Fibroblast of the aortic adventitia (primary cell): ENCODE data around the gene HLA-A. TPM values are rescaled to one million over a fixed set of nuclear protein-coding genes. Genes with fewer than 3 reads are reported as not detected.
A peak's percentile ranks its signal among the peaks of the same experiment; 100 is the strongest.

Experiments
- DNase-seq: peaks from one replicate; pipeline ENCODE4 v3.0.0-alpha.2; 2010; ENCODE audit warnings: low read depth
- H3K4me3 ChIP-seq: 2 replicates; pipeline ENCODE4 v1.5.1; 2011; ENCODE audit warnings: low read depth, mild to moderate bottlenecking, control low read depth, low read length, moderate library complexity
- small RNA-seq: library from RNA; depleted of rRNA; stranded (forward); fragments of <200 nt; gene quantifications from one replicate; pipeline ENCODE3, GENCODE V24; 2012
- total RNA-seq: library from RNA; depleted of rRNA; stranded (reverse); fragments of >200 nt; gene quantifications from 2 replicates; pipeline ENCODE4 v1.2.3, GENCODE V29; 2012; ENCODE audit warnings: low replicate concordance
- TF ChIP-seq, protein P1 (sequence below): IDR thresholded peaks from 2 replicates; pipeline ENCODE4 v1.5.1; 2011; ENCODE audit warnings: mild to moderate bottlenecking, low read length, control low read depth, inconsistent platforms; ENCODE audit not compliant: insufficient read depth

The HLA-A gene
- total RNA-seq, 1 donor, result 184 TPM

DNA sequence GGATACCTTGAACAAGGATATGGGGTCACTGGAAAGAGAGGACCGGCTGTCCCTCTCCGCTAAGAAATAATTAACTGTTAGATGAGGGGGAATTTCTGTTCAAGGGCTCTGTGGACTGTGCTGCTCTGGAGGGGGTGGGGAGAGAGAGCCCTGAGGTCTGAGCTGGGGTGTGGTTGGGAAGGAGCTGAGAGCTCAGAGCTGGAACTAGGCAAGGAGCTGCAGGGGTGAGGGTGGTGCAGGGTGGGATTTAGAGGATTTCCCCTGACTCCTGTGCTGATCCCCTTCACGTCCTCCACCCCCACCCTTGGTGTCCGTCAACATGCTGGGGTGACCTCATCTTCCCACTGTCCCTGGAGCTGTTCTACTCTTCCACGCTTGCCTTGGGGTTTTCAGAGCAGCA lies 52.5 kb downstream of the HLA-A start:
- TF ChIP-seq, protein P1, sequence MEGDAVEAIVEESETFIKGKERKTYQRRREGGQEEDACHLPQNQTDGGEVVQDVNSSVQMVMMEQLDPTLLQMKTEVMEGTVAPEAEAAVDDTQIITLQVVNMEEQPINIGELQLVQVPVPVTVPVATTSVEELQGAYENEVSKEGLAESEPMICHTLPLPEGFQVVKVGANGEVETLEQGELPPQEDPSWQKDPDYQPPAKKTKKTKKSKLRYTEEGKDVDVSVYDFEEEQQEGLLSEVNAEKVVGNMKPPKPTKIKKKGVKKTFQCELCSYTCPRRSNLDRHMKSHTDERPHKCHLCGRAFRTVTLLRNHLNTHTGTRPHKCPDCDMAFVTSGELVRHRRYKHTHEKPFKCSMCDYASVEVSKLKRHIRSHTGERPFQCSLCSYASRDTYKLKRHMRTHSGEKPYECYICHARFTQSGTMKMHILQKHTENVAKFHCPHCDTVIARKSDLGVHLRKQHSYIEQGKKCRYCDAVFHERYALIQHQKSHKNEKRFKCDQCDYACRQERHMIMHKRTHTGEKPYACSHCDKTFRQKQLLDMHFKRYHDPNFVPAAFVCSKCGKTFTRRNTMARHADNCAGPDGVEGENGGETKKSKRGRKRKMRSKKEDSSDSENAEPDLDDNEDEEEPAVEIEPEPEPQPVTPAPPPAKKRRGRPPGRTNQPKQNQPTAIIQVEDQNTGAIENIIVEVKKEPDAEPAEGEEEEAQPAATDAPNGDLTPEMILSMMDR, result no peak
- H3K4me3 ChIP-seq, result no peak overlapping the region
- DNase-seq, result no peak

DNA sequence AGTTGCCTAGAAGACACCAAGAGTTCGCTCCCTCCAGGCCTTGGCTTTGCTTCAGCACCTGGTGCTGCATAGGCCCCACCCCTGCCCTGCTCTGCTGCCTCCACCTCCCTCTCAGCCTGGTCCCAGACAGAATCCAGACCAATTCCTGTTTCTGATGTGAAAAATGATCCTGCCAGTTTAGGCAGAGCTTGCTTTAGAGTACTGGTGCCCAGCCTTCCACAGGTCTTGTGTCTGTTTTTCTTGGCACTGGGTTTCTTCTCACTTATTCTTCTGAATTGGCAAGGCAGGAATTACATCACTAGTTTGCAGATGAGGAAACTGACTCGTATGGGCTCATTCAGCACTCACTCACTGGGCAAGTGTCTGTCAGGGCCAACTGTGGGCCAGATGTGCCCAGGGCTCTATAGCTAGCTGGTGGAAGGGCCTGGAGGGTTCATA lies 53.0 kb downstream of the HLA-A start:
- H3K4me3 ChIP-seq, result no peak overlapping the region
- TF ChIP-seq, protein P1, result no peak
- peak; percentile 45 for DNase-seq

Small RNA genes lying within 50 kb of the gene (small RNA-seq; reads per million reads assigned to genes)
- gene HLA-U, result not detected

Other genes starting within 250 kb of the HLA-A start
- gene HLA-F, start 219.1 kb upstream of the HLA-A start, total RNA-seq, result 1.1 and 2.9 TPM in 2 replicates
- not detected in 2 replicates for gene HLA-G, start 114.7 kb upstream of the HLA-A start, total RNA-seq
- gene POLR1H, start 118.7 kb downstream of the HLA-A start, total RNA-seq, result 11.0 and 18.3 TPM in 2 replicates
- 19.0 and 52.5 TPM in 2 replicates for gene PPP1R11, start 124.7 kb downstream of the HLA-A start, total RNA-seq
- gene RNF39, start 133.2 kb downstream of the HLA-A start, total RNA-seq, result not detected in 2 replicates
- gene TRIM31, start 170.6 kb downstream of the HLA-A start, total RNA-seq, result not detected in 2 replicates
- not detected in 2 replicates for gene TRIM40, start 193.6 kb downstream of the HLA-A start, total RNA-seq
- not detected in 2 replicates for gene TRIM10, start 218.7 kb downstream of the HLA-A start, total RNA-seq
- gene TRIM15, start 221.0 kb downstream of the HLA-A start, total RNA-seq, result not detected in 2 replicates